Fibroblast of upper back skin (primary cell): ENCODE data around the gene NUDT8.
"Not testable (repeated sequence)": the region's sequence is repeated elsewhere in the genome, so short reads cannot be mapped to it uniquely, and the experiment has no call there.

Experiments used
- DNase-seq: peaks from one replicate; pipeline ENCODE4 v3.0.0-alpha.2; 2013

Gene NUDT8

DNA sequence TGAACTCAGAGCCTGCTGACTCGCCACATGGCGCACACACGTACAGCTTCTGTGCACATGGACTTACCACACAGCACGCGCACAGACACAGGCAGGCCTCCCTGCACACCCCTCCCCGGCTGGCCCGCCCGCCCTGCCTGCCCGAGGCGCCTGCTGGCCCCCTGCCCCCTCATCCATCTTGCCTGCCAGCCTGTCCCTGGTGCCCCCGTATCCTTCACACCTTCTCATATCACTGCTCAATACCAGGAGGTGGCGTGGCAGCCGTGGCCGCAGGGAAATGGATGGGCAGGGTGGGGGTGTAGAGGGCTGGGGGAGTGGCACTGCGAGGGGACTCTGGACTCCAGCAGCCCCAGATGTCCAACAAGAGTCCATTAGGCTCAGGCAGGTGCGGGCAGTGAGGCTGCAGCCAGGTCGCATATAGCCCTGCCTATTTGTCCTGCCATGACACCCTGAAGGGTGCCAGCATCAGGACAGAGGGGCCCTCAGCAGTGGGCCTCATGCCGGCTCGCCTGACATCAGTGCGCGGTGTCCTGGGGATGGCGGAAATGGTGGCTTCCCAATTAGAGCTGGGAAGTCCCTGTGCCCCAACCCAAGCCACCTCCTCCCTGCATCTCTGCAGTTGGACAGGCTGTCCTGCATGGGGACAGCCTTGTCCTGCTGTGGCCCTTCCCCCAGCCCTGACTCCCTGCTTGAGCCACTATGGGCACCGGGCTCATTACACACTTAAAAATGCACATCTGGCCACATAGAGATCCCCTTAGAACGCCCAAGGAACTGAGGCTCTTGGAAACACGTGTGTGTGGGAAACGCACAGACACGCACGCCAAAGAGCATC is 11.8 kb upstream of the NUDT8 start:
- DNase-seq: no peak

DNA sequence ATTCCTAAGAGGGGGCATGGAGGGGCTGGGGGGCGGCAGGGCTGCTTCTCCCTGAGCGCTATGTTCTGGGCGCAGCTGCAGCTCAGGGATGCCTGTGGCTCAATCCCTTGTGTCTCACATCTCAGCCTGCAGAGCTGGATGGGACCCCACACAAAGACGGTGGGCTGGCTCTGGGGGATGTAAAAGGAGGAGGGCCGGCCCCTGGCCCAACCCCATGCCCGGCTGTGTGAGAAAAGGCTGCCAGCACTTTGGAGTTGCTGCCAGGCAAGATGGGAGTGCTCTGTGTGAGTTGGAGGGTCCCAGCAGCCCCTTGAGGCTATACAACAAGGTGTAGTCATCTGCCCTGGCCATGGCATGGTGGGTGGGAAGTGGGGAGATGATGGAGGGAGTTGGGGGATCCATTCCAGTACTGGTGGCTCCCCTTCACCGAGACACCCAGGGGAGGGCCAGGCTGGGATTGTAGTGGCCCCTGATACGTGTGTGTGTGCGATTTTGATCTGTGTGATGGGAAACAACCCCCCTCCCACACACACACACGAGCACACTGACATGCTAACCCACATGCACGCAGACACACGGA is 11.1 kb upstream of the NUDT8 start:
- no peak for DNase-seq

DNA sequence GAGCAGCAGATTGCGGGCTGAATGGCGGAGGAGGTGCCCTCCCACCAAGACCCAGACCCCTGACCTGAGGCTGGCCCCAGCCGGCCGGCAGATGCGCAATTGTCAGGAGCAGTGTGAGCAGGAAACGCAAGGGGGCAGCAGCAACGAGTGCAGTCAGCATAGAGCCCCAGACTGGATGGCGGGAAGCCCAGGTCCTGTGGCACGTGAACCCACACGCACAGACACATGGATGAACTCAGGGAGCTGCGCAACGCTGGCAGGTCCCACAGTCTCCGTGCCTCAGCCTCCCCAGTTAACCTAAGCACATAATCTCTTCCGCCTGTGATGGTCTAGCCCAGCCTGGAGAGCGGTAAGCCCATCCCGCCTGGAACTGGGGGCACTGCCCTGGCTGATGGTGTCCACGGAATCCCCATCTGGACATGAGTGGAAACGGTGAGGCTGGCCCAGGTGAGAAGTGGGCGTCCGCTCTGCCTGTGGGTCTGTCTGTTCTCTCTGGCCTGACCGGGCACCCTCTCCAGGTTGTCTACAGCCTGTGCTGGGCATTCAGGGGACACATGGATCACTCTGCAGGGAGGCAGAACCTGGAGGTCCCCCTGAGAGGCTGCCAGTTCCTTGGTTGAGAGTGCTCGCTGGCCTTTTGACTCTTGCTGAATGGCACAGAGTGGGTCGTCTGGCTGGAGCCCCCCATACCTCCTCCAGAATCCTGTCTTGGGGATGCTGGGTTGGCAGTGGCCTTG is 10.5 kb upstream of the NUDT8 start:
- peak; percentile 35 for DNase-seq

GRCh38 chr11:67639438-67639859 is 9.7 kb upstream of the NUDT8 start, which contains the start of gene TBX10:
Gene TBX10, minus strand, starts transcription at chr11:67639763. Its CDS starts 291 bp downstream, at chr11:67639472.
- DNase-seq: no peak

- no peak for DNase-seq
Observed at GRCh38 chr11:67638535-67639437, 9.0 kb upstream of the NUDT8 start.

DNA sequence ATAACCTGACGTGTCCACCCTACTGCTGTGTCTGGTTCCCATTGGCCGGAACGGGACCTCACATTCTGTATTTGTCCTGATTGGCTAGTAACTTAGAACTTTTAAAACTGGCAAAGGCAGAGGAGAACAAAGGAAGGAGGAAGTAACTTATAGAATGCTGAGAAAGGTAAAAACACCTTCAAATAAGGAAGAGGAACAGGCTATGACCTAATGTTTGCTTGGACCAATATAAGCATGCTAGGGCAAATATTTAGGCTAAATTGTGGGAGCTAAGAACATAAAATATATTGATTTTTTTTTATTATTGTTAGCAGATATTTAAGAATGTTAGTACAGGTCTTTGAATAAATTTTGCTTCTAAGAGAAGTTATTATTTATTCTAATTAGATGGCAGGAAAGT is 7.7 kb upstream of the NUDT8 start:
- not testable (repeated sequence) for DNase-seq

- DNase-seq: no peak
Observed at GRCh38 chr11:67636962-67637361, 7.2 kb upstream of the NUDT8 start.

- DNase-seq: no peak
Observed at GRCh38 chr11:67635231-67635521, 5.4 kb upstream of the NUDT8 start.

DNA sequence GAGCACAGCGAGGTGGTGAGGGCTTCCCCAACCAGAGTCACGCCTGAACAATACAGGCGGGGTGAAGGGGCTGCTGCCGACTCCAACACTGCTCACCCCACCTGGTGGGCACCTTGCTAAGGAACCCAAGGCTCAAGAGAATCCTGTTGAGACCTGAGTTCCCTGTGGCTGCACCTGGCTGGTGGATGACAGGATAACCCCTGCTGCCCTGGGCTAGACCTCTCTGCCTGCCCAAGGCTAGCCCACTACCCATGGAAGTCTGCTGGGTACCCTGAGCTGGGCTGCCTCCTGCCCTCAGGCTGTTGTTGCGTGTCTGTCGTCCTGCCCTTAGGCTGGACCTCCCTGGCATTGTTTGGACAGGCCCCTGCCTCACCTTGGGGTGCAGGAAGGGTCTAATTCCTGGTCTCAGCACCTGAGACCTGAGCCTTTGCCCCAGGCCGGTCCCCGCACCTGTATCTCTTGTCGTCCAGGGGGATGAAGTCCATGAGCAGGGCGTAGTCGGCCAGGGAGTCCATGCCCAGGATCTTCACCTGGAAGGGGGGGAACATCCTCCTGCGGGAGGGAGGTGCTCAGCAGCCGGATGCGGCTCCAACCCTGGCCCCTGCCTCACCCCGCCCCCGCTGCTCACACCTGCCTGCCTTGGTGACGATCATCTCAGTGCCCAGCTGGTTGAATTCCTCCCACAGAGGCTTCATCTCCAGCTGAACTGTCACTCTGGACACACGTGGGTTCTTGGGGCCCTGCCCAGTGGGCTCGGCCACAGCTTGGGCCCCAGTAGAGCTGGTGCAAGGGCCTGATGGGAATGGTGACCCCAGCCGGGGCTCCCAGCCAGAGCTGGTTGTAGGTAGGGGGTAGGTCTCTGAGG is 4.9 kb upstream of the NUDT8 start:
- no peak for DNase-seq

DNA sequence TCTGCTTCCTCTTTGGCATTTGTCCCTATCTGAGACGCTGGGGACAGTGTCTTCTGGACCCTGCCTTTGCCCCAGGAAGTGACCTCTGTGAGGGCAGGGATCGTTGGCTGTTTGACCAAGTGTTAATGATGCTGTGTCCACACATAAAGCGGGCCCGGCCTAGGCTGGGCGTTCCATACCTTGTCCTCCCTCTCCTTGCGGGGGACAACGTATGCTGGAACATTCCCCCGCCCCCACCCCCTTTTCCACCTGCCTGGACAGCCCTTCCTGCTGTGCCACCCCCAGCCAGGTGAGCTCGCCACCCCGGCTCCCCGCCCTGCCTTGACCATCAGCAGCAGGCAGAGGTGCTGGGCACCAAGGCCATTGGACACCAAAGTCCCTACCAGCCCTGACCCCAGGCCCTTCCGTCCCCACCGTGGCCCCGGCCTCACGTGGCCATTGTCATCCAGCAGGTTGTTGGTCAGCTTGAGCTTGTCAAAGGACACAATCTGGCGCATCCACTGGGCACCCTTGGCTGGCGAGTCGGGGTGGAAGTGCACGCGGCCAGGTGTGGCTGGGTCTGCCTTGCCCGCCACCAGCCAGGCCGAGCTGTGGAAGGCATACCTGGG is 4.1 kb upstream of the NUDT8 start:
- no peak for DNase-seq

DNA sequence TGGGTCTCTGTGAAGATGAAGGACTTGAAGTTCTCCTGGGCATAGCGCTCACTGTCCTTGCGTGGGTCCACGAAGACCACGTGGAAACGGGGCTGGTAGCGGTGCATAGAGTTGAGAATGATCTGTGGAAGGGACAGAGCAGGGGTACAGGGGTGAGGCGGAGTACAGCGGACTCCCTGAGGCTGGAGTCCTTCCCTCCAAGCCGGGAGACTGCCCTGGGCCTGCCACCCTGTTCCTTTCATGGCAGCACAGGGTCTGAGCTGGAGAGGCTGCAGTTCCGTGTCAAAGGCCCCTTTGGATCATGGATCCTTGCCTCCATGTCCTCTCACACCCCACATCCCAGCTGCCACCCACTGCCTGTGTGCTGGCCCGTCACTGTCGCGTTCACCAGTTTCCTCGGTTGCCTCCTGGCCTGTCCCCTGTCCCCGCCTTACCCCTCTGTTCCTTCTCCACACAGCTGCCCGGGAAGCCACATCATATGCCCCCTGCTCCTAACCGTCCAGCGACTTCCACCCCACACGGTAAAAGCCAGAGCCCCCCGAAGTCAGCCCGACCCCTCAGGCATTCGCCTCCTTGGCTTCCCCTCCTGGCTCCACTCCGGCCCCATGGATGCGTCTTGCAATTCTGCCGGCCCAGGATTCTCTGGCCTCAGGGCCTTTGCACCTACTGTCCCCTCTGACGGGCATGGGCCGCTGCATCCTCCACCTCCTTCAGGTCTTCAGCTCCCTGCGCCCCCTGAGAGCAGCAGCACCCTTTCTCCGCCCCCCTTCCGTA is 3.4 kb upstream of the NUDT8 start:
- DNase-seq: no peak

DNA sequence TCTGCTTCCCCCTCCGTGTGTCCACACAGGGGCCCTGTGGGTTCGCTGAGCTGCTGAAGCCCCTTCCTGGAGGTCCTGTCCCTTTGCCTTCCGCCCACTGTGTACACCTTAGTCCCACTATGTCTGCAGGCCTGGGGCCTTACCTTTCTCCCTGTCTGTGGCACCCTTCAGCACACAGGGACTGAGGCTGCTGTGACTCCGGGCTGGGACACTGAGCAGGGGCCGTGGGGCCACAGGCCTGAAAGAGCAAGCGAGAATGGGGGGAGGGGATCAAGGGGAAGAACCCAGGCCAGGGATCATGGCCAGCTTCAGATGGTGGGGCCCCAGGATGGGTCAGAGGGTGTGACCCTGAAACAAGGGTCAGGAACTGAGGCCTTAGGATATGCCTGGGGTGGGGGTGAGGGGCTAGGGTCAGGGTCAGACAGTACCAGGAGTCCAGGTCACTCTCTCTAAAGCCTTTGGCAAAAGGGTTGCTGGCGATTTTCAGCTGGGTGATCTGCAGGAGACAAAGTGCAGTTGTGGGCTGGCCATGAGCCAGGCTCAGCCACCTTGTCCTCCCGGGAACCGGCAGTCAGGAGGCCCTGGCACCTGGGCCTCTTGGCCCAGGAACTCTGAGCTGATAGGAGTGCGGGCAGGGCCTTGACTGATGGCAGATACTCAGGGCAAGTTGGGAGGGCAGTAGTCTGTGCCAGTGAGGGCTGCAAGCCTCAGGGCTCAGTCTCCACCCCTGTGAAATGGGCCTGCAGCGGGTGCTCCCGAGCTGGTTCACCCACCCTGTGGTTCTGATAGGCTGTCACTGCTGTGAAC is 2.6 kb upstream of the NUDT8 start:
- no peak for DNase-seq

- DNase-seq: no peak
Observed at GRCh38 chr11:67631853-67632174, 2.1 kb upstream of the NUDT8 start.

DNA sequence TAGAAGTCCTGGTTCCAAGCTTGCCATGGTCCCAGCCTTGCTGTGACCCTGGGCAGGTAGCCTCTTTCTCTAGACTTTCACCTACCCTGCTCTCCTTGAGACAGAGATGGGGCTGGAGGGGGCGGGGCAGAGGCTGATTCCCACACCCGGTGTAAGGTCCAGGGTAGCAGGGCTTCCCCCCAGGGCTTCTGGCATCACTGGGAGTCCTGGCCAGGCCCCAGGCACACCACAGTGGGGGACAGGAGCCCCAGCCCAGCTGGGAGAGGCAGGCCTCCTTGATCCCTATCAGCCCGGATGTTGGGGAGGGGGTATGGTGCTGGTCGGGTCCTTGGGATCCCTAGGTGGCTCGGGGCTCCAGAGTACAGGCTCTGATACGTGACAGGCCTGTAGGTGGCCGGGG is 1.7 kb upstream of the NUDT8 start:
- no peak for DNase-seq

- no peak for DNase-seq
Observed at GRCh38 chr11:67630943-67631331, 1.2 kb upstream of the NUDT8 start.

GRCh38 chr11:67630228-67630942 is 648 bp upstream of the NUDT8 start:
- DNase-seq: peak; percentile 97

DNA sequence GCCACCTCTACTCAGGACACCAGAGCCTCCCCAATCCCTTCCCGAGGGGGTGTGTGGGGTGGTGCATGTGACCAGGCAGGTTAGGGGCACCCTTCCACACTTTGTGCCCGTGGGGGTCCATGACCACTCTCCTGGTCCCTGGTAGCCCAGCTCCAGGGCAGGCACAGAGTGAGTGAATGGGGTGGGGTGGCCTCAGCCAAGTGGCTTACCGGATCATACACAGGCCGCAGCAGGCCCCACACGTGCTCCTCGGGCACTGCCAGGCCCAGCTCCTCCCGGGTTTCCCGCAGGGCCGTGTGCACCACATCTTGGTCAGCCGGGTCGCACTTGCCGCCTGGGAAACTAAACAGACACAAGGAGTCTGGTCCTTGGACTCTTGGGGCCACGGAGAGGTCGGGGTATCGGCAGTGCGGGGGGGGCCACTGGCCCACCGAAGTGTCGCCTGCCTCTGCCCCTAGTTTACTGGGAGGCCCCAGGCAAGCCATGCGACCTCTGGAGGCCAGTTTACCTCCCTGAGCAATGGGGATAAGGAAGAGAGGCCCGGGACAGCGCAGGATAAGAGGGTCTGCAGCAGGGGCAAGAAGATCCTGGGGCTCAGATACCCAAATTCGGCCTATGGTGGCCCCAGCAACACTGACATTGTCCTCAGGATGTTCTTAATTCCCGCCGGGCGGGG is 889 bp downstream of the NUDT8 start:
- no peak for DNase-seq

GRCh38 chr11:67627812-67628624 is 1.7 kb downstream of the NUDT8 start:
- DNase-seq: no peak
